Bronchial epithelial cell (primary cell): ENCODE results near the gene BEAN1. TPM values are rescaled to one million over a fixed set of nuclear protein-coding genes. Genes with fewer than 3 reads are reported as not detected.

ENCODE experiments used
- DNase-seq: peaks from one replicate; pipeline ENCODE4 v3.0.0-alpha.2; 2010; ENCODE audit warnings: low read depth
- FAIRE-seq: peaks from 2 replicates; lab custom pipeline; 2011; peaks lifted over from hg19 to GRCh38; lab: Jason Lieb, UNC
- H3K27me3 ChIP-seq: 2 replicates; pipeline ENCODE4 v1.5.1; 2011; ENCODE audit warnings: low read length; ENCODE audit not compliant: control insufficient read depth, insufficient read depth
- H3K36me3 ChIP-seq: 2 replicates; pipeline ENCODE4 v1.5.1; 2011; ENCODE audit warnings: low read length; ENCODE audit not compliant: control insufficient read depth, insufficient read depth
- H3K4me3 ChIP-seq: 2 replicates; pipeline ENCODE4 v1.5.1; 2011; ENCODE audit warnings: mild to moderate bottlenecking, low read depth, low read length, control low read depth
- CTCF ChIP-seq: IDR thresholded peaks from 2 replicates; pipeline ENCODE4 v1.5.1; 2011; ENCODE audit warnings: mild to moderate bottlenecking, moderate library complexity, low read length, control low read depth, inconsistent platforms; ENCODE audit not compliant: insufficient read depth, severe bottlenecking
- total RNA-seq: library from RNA; depleted of rRNA; stranded (reverse); fragments of >200 nt; gene quantifications from 2 replicates; pipeline ENCODE4 v1.2.1, GENCODE V29; 2014

The BEAN1 gene
- total RNA-seq, result 0.38 TPM in 1 of 2 replicates, not detected in the other

- Histone ChIP-seq H3K36me3 (no peaks in the 10 kb centered on the region), H3K4me3 (peak within 1 kb of the TSS; percentile 30), H3K27me3 (peaks cover 14% of the 10 kb centered on the region)
- TF ChIP-seq CTCF, result no peak
- no peak for FAIRE-seq
- DNase-seq, result no peak
Observed at GRCh38 chr16:66427036-66427860, at the start of gene BEAN1. TSS of gene BEAN1 (plus strand) at chr16:66427295. CDS start at chr16:66437677, 10,382 bp downstream.

- H3K4me3 ChIP-seq, result no peak overlapping the region
- TF ChIP-seq CTCF, result no peak
- H3K27me3 ChIP-seq, result no peaks in the 10 kb centered on the region
- no peaks in the 10 kb centered on the region for H3K36me3 ChIP-seq
- FAIRE-seq (no peak), DNase-seq (no peak)
Observed at GRCh38 chr16:66377324-66377723, 49.8 kb upstream of the BEAN1 start.

- Histone ChIP-seq H3K4me3 (no peak overlapping the region), H3K36me3 (no peaks in the 10 kb centered on the region), H3K27me3 (no peaks in the 10 kb centered on the region)
- FAIRE-seq, result no peak
- no peak for DNase-seq
- no peak for TF ChIP-seq CTCF
Observed at GRCh38 chr16:66378741-66379570, 48.1 kb upstream of the BEAN1 start.

GRCh38 chr16:66379571-66379941 lies 47.5 kb upstream of the BEAN1 start:
- Histone ChIP-seq H3K36me3 (no peaks in the 10 kb centered on the region), H3K4me3 (no peak overlapping the region), H3K27me3 (no peaks in the 10 kb centered on the region)
- TF ChIP-seq CTCF, result no peak
- no peak for DNase-seq
- no peak for FAIRE-seq

GRCh38 chr16:66380421-66380820 lies 46.7 kb upstream of the BEAN1 start:
- Histone ChIP-seq H3K4me3 (no peak overlapping the region), H3K36me3 (no peaks in the 10 kb centered on the region), H3K27me3 (no peaks in the 10 kb centered on the region)
- no peak for TF ChIP-seq CTCF
- no peak for FAIRE-seq
- DNase-seq, result no peak
